Spleen (tissue), 11 donors: Measurements from ENCODE around the gene RPL35. TPM values are rescaled to one million over a fixed set of nuclear protein-coding genes. Genes with fewer than 3 reads are reported as not detected.

Source experiments
- DNase-seq: peaks from one replicate; pipeline ENCODE4 v3.0.0-alpha.2; 2020
- H3K27ac ChIP-seq, 8 donors: fragments of 200-600 bp; sonication (generic) in 7 of 8; 1 replicate in 4 of 8; 2 replicates in 4 of 8; pipeline versions ENCODE4 v1.5.0 to v1.8.0; 2016 to 2021; ENCODE audit warnings: inconsistent platforms in 4 of 8, mild to moderate bottlenecking in 4 of 8, moderate library complexity in 1 of 8
- H3K27me3 ChIP-seq, 7 donors: fragments of 200-600 bp; sonication (generic) in 6 of 7; replicated peaks in 1 of 7; 1 replicate in 4 of 7; 2 replicates in 3 of 7; pipeline versions ENCODE4 v1.5.0 to v1.8.0; 2016 to 2021; ENCODE audit warnings: inconsistent platforms in 3 of 7, mild to moderate bottlenecking in 1 of 7
- H3K36me3 ChIP-seq, 6 donors: fragments of 200-600 bp; sonication (generic) in 5 of 6; 1 replicate in 4 of 6; 2 replicates in 2 of 6; pipeline versions ENCODE4 v1.5.0 to v1.8.0; 2016 to 2021; ENCODE audit warnings: inconsistent platforms in 2 of 6
- H3K4me1 ChIP-seq, 6 donors: fragments of 200-600 bp; sonication (generic) in 5 of 6; 1 replicate in 3 of 6; 2 replicates in 3 of 6; pipeline versions ENCODE4 v1.5.0 to v1.8.0; 2016 to 2021; ENCODE audit warnings: inconsistent platforms in 3 of 6
- H3K4me3 ChIP-seq, 8 donors: fragments of 200-600 bp; sonication (generic) in 7 of 8; 1 replicate in 4 of 8; 2 replicates in 4 of 8; pipeline versions ENCODE4 v1.5.0 to v1.8.0; 2016 to 2021; ENCODE audit warnings: inconsistent platforms in 4 of 8, mild to moderate bottlenecking in 4 of 8, moderate library complexity in 2 of 8
- H3K9me3 ChIP-seq, 8 donors: fragments of 200-600 bp; sonication (generic) in 7 of 8; 1 replicate in 4 of 8; 2 replicates in 4 of 8; pipeline versions ENCODE4 v1.5.0 to v1.8.0; 2016 to 2021; ENCODE audit warnings: inconsistent platforms in 4 of 8
- POLR2A ChIP-seq, 3 donors: fragments of 450-650 bp; IDR thresholded peaks; one replicate each; pipeline ENCODE4 v1.5.1; 2017; ENCODE audit warnings: antibody characterized with exemption in 3 of 3, mild to moderate bottlenecking in 1 of 3
- POLR2AphosphoS5 ChIP-seq, 3 donors: sonication (generic); formaldehyde crosslinking; IDR thresholded peaks; one replicate each; pipeline ENCODE4 v1.5.1; 2017; ENCODE audit warnings: antibody characterized with exemption in 3 of 3
- WGBS, 5 donors: extraction: QIAGEN DNeasy Blood & Tissue Kit in 3 of 5; methylation state at CpG; one replicate each; pipeline versions ENCODE4 v1.1.5 to v1.1.7; 2013 to 2018; 5-methylcytosine and 5-hydroxymethylcytosine counted together
- intact Hi-C: fragments of 100-400 bp; cut with DNase I; formaldehyde crosslinking; loops from one replicate; pipeline ENCODE4 v1.15.0; 2023; ENCODE audit warnings: low total_unique reads
- polyA plus RNA-seq, 3 donors: library from polyadenylated mRNA; stranded (reverse); fragments of 200-250 nt; gene quantifications; one replicate each; pipeline ENCODE4 v1.2.1, GENCODE V29; 2013
- total RNA-seq, 7 donors: library from RNA; depleted of rRNA in 3 of 7; stranded (reverse); fragments of >200 nt in 3 of 7; fragmentation: NEBNext Ultra II Directional in 4 of 7; extraction: Animal tissue kit (Norgen Biotek cat#: 25700) in 4 of 7; gene quantifications; one replicate each; pipeline versions ENCODE4 v1.1.0 to v1.2.1, GENCODE V29; 2016 to 2021
- TF ChIP-seq, protein P1 (sequence below), 11 experiments: fragments of 200-600 bp in 7 of 11; fragments of 450-650 bp in 4 of 11; sonication (generic) in 4 of 11; IDR thresholded peaks in 8 of 11; conservative IDR thresholded peaks in 3 of 11; 1 replicate in 7 of 11; 2 replicates in 4 of 11; pipeline versions ENCODE4 v1.4.0 to v1.8.0; 2016 to 2021; ENCODE audit warnings: antibody characterized with exemption in 11 of 11, inconsistent platforms in 4 of 11, mild to moderate bottlenecking in 1 of 11
- donor health status: healthy with polysubstance abuse.
- donor health status: DM: no; HTN: no; CAD: no; lungs with moderate emphysema.
- donor health status: DM: no; HTN: no; CAD: no.
- donor health status: Bipolar disorder and iron deficiency.
- donor health status: healthy.
- donor health status: DM: no; HTN: no; CAD: no.
- donor health status: DM: yes; HTN: yes; CAD: no.

The RPL35 gene
- total and polyA plus RNA-seq, 10 donors = 873 to 8,208 (median 1,050) TPM

DNA sequence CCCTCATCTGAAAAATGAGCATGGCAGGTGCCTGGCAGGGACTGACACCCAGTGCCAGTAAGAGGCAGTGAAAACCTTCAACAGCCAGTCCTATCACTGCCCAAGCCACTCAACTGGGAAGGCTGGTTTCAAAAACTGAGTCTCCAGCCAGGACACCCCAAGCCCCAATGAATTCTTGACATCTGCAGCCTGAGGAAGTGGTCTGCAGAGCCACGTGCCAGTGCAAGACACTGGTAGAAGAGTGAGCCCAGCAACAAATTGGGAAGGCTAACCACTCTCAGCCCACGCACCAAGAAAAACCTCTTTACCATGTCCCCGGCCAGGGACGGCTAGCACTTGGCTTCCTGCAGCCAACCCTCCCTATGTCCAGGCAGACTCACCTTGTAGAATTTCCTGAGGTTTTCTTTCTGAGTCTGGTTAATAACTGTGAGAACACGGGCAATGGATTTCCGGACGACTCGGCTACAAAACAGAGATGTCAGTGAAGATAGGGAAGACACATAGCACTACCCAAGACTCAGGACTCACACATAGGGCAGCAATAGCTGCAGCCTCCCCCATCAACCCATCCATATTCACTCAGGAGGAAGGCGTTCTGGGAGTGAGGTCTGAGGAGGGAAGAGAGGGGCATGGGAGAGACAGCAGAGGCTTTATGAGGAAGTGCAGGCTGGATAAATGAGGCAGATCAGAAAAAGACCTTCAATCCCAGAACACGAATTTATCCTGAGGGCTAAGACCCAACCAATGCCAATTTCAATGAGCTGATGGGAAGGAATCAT is 1.8 kb downstream of the RPL35 start:
- WGBS, 5 donors = 35 to 61% (median 53%) methylated on average over 9 to 10 of the region's 10 CpGs
- peaks cover 30 to 61% (median 50%) of the 10 kb centered on the region in 6 donors for H3K4me1 ChIP-seq
- no peaks in the 10 kb centered on the region for H3K27me3 ChIP-seq
- no peak for DNase-seq
- H3K9me3 ChIP-seq = no peaks in the 10 kb centered on the region
- intact Hi-C loops = loop anchor here (10.0 kb wide), 1 partner anchor 285 kb away; the partner anchor contains the start of gene SCAI
- H3K36me3 ChIP-seq = peaks cover 3 to 52% (median 48%) of the 10 kb centered on the region in 6 donors
- H3K27ac ChIP-seq = peak overlapping the region in 2 of 8 donors; percentile 35 to 94
- TF ChIP-seq POLR2AphosphoS5 (IDR thresholded peaks at IDR 0.05) = no peak
- TF ChIP-seq, protein P1, sequence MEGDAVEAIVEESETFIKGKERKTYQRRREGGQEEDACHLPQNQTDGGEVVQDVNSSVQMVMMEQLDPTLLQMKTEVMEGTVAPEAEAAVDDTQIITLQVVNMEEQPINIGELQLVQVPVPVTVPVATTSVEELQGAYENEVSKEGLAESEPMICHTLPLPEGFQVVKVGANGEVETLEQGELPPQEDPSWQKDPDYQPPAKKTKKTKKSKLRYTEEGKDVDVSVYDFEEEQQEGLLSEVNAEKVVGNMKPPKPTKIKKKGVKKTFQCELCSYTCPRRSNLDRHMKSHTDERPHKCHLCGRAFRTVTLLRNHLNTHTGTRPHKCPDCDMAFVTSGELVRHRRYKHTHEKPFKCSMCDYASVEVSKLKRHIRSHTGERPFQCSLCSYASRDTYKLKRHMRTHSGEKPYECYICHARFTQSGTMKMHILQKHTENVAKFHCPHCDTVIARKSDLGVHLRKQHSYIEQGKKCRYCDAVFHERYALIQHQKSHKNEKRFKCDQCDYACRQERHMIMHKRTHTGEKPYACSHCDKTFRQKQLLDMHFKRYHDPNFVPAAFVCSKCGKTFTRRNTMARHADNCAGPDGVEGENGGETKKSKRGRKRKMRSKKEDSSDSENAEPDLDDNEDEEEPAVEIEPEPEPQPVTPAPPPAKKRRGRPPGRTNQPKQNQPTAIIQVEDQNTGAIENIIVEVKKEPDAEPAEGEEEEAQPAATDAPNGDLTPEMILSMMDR (IDR thresholded peaks at IDR 0.05 in 8 of 11, conservative IDR thresholded peaks at IDR 0.05 in 3 of 11) = no peak
- TF ChIP-seq POLR2A (IDR thresholded peaks at IDR 0.05) = no peak
- peak overlapping the region in 7 of 8 donors; percentile 59 to 98 (median 79) for H3K4me3 ChIP-seq

- Histone ChIP-seq H3K36me3 (peaks cover 3 to 52% (median 48%) of the 10 kb centered on the region in 6 donors), H3K27ac (peak overlapping the region in 1 of 8 donors; percentile 6), H3K9me3 (no peaks in the 10 kb centered on the region), H3K4me1 (peaks cover 31 to 60% (median 48%) of the 10 kb centered on the region in 6 donors), H3K27me3 (no peaks in the 10 kb centered on the region), H3K4me3 (no peak overlapping the region)
- DNase-seq = no peak
- WGBS, 5 donors = 68 to 84% (median 79%) methylated on average over 7 to 9 of the region's 9 CpGs
- TF ChIP-seq, protein P1 (IDR thresholded peaks at IDR 0.05 in 8 of 11, conservative IDR thresholded peaks at IDR 0.05 in 3 of 11) = no peak
- TF ChIP-seq POLR2A (IDR thresholded peaks at IDR 0.05) = no peak
- peak in 1 of 3 donors; percentile 25 for TF ChIP-seq POLR2AphosphoS5 (IDR thresholded peaks at IDR 0.05)
- intact Hi-C loops = loop anchor here (10.0 kb wide), 1 partner anchor 286 kb away; the partner anchor contains the start of gene SCAI
Measured at GRCh38 chr9:124858330-124859046, 3.3 kb downstream of the RPL35 start.

DNA sequence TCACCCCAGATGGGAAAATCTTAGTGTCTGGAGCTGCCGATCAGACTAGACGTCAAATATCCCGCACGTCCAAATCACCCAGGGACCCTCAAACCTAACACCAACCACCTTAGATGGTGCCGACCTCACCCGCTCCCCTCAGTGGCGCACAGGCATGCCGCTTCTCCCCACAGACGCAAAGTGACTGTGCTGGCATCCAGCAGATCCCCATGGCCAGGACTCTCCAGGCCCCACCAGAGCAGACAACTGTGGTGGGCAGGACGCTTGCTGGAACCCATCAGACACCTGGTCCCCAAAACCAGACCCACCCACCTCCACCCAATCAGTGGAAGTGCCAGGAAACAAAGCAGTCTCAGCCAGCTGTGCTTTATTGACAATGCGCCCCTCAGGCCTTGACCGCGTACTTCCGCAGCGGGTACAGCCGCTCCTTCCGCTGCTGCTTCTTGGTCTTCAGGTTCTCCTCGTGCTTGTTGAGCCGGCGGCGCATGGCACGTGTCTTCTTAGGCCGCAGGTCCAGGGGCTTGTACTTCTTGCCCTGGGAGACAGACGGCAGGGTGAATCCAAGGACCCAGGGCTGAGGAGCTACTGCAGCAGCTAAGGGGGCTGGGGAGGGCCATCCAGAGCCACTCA is 4.1 kb downstream of the RPL35 start:
- H3K27me3 ChIP-seq = no peaks in the 10 kb centered on the region
- no peaks in the 10 kb centered on the region for H3K9me3 ChIP-seq
- no peak overlapping the region for H3K4me3 ChIP-seq
- H3K4me1 ChIP-seq = peaks cover 33 to 60% (median 48%) of the 10 kb centered on the region in 6 donors
- TF ChIP-seq POLR2A (IDR thresholded peaks at IDR 0.05) = no peak
- peak in 2 of 3 donors; percentile 25 to 64 for TF ChIP-seq POLR2AphosphoS5 (IDR thresholded peaks at IDR 0.05)
- intact Hi-C loops = loop anchor here (10.0 kb wide), 1 partner anchor 287 kb away; the partner anchor contains the start of gene SCAI
- DNase-seq = no peak
- H3K36me3 ChIP-seq = peaks cover 3 to 52% (median 48%) of the 10 kb centered on the region in 6 donors
- H3K27ac ChIP-seq = no peak overlapping the region
- 88 to 96% (median 91%) methylated on average over 20 to 24 of the region's 24 CpGs for WGBS, 5 donors
